ENCODE results near the gene RAMAC. TPM values are rescaled to one million over a fixed set of nuclear protein-coding genes. Genes with fewer than 3 reads are reported as not detected.
A peak's percentile ranks its signal among the peaks of the same experiment; 100 is the strongest.

RAMAC gene
- total and polyA plus RNA-seq, 10 donors = 12.8 to 22.4 (median 16.5) TPM

DNA sequence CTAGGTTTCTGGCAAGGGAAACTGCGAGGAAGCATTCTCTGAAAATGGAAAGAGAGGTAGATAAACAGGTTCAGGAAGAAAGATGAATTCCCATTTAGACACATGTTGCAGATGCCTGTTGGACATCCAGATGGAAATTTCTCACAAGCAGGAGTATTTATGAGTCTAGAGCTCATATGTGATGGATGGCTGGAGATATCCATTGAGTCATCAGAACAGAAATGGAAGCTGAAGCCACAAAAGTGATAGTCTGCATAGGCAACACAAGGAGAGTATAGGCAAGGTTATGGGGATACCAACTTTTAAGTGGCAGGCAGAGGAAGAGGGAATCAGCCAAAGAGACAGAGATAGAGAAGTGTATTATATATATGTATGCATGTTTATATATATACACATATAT lies 6.3 kb upstream of the RAMAC start:
- TF ChIP-seq, protein P1, sequence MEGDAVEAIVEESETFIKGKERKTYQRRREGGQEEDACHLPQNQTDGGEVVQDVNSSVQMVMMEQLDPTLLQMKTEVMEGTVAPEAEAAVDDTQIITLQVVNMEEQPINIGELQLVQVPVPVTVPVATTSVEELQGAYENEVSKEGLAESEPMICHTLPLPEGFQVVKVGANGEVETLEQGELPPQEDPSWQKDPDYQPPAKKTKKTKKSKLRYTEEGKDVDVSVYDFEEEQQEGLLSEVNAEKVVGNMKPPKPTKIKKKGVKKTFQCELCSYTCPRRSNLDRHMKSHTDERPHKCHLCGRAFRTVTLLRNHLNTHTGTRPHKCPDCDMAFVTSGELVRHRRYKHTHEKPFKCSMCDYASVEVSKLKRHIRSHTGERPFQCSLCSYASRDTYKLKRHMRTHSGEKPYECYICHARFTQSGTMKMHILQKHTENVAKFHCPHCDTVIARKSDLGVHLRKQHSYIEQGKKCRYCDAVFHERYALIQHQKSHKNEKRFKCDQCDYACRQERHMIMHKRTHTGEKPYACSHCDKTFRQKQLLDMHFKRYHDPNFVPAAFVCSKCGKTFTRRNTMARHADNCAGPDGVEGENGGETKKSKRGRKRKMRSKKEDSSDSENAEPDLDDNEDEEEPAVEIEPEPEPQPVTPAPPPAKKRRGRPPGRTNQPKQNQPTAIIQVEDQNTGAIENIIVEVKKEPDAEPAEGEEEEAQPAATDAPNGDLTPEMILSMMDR (IDR thresholded peaks at IDR 0.05 in 8 of 11, conservative IDR thresholded peaks at IDR 0.05 in 3 of 11) = no peak
- TF ChIP-seq POLR2A (IDR thresholded peaks at IDR 0.05) (no peak), POLR2AphosphoS5 (IDR thresholded peaks at IDR 0.05) (no peak)

DNA sequence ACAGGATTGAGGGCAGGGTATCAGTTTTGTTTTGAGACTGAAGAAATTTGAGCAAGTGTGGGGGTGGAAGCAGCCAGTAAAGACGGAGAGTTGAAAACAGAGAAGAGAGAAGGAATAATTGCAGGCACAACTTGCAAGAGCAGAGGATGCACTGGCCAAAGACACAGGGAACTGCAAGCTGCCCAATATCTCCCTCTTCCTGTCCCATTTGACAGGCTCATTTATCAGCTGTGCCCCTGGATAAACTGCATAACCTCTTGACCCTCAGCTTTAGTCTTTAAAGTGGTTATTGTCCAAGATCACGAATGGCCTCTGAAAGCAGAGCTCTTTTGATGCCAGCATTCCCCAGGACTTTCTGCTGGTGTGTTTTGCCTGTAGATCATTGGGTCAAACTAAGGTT lies 5.0 kb upstream of the RAMAC start:
- no peaks in the 10 kb centered on the region for H3K27me3 ChIP-seq (replicated peaks in 1 of 7)
- 51 to 76% (median 66%) methylated on average over 2 of the region's 2 CpGs for WGBS, 5 donors

More for the DNA sequence above, 6.3 kb upstream of the RAMAC start:
- no peak overlapping the region for H3K4me3 ChIP-seq
- H3K27ac ChIP-seq = no peak overlapping the region
- H3K27me3 ChIP-seq (replicated peaks in 1 of 7) = no peaks in the 10 kb centered on the region
- H3K4me1 ChIP-seq = no peaks in the 10 kb centered on the region
- WGBS, 5 donors = 91 to 100% (median 94%) methylated on average over 1 of the region's 1 CpG
- no peaks in the 10 kb centered on the region for H3K9me3 ChIP-seq
- peaks cover 0 to 3% (median 0%) of the 10 kb centered on the region in 6 donors for H3K36me3 ChIP-seq
- intact Hi-C loops (cut with DNase I; ENCODE audit: low total_unique reads) = no loop called here
- DNase-seq = no peak

DNA sequence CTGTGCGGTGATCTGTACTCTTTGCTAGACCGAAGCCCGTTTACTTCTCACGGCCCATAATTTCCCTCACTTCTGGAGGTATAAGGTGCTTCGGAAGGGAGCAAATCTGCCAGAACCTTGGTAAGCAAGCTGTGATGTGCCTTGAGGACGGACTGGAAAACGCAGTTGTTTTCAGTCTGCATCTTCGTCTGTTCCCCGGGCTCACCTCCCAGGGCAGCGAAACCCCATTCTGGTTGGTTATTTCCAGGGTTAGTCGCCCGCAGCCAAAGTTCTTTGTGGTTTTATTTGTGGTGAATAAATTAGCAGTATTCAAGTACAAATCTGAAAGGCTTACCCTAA lies 401 bp downstream of the RAMAC start:
- Histone ChIP-seq H3K9me3 (no peaks in the 10 kb centered on the region), H3K27ac (peak overlapping the region; percentile 67 to 90 (median 81)), H3K4me3 (peak overlapping the region; percentile 51 to 95 (median 77)), H3K36me3 (peaks cover 0 to 34% (median 22%) of the 10 kb centered on the region in 6 donors), H3K4me1 (peaks cover 10 to 38% (median 20%) of the 10 kb centered on the region in 6 donors), H3K27me3 (replicated peaks in 1 of 7) (no peaks in the 10 kb centered on the region)
- no peak for DNase-seq
- intact Hi-C loops (cut with DNase I; ENCODE audit: low total_unique reads) = loop anchor here (5.0 kb wide), 1 partner anchor 139 kb away; no protein-coding TSS in a partner anchor
- TF ChIP-seq POLR2AphosphoS5 (IDR thresholded peaks at IDR 0.05) (no peak), POLR2A (IDR thresholded peaks at IDR 0.05) (no peak)
- TF ChIP-seq, protein P1 (IDR thresholded peaks at IDR 0.05 in 8 of 11, conservative IDR thresholded peaks at IDR 0.05 in 3 of 11) = no peak
- WGBS, 5 donors = 0 to 1% (median 0%) methylated on average over 11 to 12 of the region's 12 CpGs

More for the DNA sequence above, 5.0 kb upstream of the RAMAC start:
- H3K9me3 ChIP-seq = no peaks in the 10 kb centered on the region
- intact Hi-C loops (cut with DNase I; ENCODE audit: low total_unique reads) = no loop called here
- H3K4me3 ChIP-seq = no peak overlapping the region
- DNase-seq = no peak
- no peak overlapping the region for H3K27ac ChIP-seq
- TF ChIP-seq POLR2AphosphoS5 (IDR thresholded peaks at IDR 0.05) = no peak
- TF ChIP-seq, protein P1 (IDR thresholded peaks at IDR 0.05 in 8 of 11, conservative IDR thresholded peaks at IDR 0.05 in 3 of 11) = no peak
- TF ChIP-seq POLR2A (IDR thresholded peaks at IDR 0.05) = no peak
- peaks cover 0 to 3% (median 0%) of the 10 kb centered on the region in 6 donors for H3K36me3 ChIP-seq
- peaks cover 0 to 9% (median 7%) of the 10 kb centered on the region in 6 donors for H3K4me1 ChIP-seq

DNA sequence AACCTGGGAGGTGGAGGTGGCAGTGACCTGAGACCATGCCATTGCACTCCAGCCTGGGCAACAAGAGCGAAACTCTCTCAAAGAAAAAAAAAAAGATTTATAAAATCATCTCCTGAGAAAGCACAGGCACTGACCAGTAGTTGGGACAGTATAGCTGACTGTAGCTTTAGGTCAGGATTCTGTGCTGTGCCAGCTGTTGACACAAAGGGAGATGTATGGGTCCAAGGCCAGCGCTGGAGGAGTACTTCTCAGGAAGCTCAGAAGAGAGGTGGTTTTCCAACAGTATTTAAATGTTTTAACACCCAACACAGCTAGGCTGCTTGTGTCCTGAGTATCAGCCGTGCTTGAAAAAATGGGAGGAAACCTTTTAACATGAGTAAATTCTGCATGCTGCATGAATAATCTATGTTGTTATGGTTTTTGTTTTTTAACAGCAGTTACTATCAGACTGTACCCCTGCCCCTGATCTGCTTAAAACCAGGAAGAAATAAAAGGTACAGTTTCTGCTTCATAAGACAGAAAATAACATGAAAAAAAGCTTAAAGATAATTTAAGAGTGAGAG lies 6.5 kb downstream of the RAMAC start:
- WGBS, 5 donors = 88 to 95% (median 92%) methylated on average over 3 of the region's 3 CpGs
- Histone ChIP-seq H3K4me3 (no peak overlapping the region), H3K4me1 (peaks cover 1 to 17% (median 4%) of the 10 kb centered on the region in 6 donors), H3K36me3 (peaks cover 0 to 49% (median 24%) of the 10 kb centered on the region in 6 donors), H3K27me3 (replicated peaks in 1 of 7) (no peaks in the 10 kb centered on the region), H3K27ac (no peak overlapping the region), H3K9me3 (no peaks in the 10 kb centered on the region)
- TF ChIP-seq POLR2AphosphoS5 (IDR thresholded peaks at IDR 0.05) = no peak
- TF ChIP-seq POLR2A (IDR thresholded peaks at IDR 0.05) = no peak
- TF ChIP-seq, protein P1 (IDR thresholded peaks at IDR 0.05 in 8 of 11, conservative IDR thresholded peaks at IDR 0.05 in 3 of 11) = no peak
- DNase-seq = no peak
- intact Hi-C loops (cut with DNase I; ENCODE audit: low total_unique reads) = no loop called here

All from spleen (tissue), 11 donors.